Colon (tissue), 2 donors: ENCODE data around the gene NUCB1.

ENCODE experiments used
- FAIRE-seq: peaks from 2 replicates; lab custom pipeline; 2012; peaks lifted over from hg19 to GRCh38; lab: Jason Lieb, UNC
- donor health status: control.
- donor health status: control.

NUCB1 gene

DNA sequence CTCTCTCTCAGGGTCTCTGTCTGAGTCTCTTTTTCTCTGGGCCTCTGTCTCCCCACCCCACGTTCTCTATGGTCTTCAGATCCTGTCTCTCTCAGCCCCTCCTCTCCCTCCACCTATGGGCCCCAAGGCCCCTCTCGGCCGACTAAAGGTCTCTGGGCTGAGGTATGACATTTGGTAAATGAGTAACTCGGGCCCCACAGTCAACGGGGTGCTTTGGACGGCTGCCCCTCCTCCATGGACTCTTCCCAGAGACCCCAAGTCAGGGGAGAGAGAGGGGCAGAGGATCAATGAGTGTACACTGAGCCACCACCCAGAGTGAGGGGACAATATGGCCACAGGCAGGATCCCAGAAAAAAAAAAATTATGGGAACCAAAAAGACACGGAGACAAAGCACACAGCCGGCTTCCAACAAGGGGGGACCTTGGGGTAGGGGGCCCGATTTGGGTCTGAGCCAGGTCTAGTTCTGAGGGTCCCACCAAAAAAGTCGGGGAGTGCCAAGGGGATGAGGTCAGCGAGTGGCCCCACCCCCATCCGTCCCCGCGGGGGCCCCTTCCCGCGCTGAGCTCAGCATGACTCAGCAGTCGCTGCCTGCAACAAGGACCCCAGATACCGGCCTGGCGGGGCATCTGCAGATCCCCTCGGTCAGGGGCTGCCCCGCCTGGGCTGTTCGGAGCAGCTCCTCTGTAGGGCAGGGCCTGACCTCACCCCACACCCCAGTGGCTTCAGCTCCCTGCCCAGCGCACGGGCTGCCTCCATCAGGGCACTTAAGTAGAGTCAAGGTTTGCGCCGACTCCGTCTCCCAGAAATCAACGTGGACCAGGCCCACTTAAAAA is 63.5 kb downstream of the NUCB1 start:
- FAIRE-seq: no peak

DNA sequence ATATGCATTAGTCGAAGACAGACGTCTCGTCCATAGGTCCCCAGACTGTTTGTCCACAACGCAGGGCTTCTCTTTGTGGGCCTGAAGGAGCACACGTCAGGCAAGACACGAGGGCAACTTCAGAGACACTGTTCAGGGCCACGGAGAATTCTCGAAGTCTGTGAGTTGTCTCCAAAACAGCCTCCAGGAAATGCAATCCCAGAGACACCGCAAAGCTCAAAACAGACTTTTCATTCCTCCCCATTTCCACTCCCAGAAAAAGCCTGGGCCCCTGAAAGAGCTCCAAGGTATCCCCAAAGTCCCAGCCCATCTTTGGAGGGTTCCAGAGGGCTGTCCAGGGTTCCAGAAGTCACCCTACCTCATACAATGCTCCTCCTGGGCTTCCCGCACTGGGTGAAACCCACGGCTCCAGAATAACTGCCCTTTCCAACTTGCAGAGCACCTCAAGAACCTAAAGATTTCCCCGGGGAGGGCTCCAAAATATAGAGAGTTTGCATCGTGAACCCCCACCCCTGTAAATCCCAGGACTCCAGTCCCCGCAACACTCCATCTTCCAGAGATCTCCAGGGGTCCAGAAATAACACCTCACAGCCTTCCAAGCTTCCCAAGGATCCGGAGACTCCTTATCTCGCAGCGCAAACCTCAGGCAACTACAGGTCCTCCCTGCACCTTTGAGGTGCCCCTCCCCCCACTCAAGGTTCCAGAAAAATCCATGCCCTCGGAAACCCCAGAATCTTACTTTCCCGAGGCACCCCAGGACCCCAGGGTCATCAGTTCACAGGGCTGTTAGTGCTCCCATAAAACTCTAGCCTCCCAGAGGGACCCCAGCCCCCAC is 64.3 kb downstream of the NUCB1 start:
- no peak for FAIRE-seq

DNA sequence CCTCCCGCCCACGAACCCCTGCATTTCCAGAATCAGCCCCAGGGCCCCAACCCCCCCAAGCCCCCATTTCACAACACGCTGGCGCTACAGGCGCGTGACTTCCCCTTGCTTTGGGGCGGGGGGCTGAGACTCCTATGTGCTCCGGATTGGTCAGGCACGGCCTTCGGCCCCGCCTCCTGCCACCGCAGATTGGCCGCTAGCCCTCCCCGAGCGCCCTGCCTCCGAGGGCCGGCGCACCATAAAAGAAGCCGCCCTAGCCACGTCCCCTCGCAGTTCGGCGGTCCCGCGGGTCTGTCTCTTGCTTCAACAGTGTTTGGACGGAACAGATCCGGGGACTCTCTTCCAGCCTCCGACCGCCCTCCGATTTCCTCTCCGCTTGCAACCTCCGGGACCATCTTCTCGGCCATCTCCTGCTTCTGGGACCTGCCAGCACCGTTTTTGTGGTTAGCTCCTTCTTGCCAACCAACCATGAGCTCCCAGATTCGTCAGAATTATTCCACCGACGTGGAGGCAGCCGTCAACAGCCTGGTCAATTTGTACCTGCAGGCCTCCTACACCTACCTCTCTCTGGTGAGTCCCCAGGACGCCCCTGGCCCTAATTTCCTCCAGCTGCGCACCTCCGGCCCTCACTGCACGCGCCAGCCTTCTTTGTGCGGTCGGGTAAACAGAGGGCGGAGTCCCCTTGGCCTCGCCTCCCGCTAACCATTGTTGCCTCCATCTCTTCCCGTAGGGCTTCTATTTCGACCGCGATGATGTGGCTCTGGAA is 65.1 kb downstream of the NUCB1 start, which contains the start of gene FTL:
FTL (plus strand) TSS at position 270 of the 766 bp plus-strand sequence; CDS start at position 469, 199 bp downstream.
- FAIRE-seq: no peak

DNA sequence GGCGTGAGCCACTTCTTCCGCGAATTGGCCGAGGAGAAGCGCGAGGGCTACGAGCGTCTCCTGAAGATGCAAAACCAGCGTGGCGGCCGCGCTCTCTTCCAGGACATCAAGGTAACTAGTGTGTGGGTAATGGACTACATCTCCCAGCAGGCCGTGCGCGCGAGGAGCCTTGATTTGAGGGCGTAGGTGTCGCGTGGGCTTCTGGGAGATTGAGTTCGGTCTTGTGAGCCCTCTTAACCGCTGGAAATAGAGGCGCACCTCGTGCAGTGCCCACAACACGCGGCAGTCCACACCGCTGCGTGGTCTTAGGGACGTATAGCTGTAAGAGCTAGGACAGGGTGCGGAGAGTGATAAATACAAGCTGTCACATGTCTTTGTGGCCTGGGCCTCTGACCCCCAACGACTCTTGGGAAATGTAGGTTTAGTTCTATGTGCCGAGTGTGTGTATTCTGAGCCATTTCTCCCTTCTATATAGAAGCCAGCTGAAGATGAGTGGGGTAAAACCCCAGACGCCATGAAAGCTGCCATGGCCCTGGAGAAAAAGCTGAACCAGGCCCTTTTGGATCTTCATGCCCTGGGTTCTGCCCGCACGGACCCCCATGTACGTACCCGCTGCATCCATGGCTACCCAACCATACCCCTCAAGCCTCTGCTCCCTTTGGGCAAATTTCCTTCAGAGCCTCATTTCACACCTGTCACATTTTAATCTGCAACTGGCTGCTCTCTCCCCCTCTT is 65.9 kb downstream of the NUCB1 start:
- no peak for FAIRE-seq

DNA sequence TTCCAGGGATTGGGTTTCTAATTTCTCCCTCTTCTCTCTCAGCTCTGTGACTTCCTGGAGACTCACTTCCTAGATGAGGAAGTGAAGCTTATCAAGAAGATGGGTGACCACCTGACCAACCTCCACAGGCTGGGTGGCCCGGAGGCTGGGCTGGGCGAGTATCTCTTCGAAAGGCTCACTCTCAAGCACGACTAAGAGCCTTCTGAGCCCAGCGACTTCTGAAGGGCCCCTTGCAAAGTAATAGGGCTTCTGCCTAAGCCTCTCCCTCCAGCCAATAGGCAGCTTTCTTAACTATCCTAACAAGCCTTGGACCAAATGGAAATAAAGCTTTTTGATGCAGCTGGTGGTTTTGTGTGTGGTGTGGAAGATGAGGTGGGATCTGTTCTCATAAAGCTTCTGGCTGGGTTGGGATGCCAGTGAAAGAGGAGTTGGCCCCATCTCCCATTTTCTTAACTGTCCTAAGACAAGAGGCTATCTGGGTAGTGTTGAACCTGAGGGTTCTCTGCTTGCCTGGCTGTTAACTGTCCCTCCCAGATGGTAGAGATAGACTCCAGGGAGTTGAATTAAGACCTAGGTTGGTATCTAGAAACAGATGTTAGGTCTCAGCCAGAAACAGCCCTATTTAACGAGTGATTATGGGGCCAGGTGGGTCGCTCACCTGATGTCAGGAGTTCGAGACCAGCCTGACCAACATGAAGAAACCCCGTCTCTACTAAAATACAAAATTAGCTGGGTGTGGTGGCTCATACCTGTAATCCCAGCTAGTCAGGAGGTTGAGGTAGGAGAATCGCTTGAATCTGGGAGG is 66.6 kb downstream of the NUCB1 start:
- no peak for FAIRE-seq

DNA sequence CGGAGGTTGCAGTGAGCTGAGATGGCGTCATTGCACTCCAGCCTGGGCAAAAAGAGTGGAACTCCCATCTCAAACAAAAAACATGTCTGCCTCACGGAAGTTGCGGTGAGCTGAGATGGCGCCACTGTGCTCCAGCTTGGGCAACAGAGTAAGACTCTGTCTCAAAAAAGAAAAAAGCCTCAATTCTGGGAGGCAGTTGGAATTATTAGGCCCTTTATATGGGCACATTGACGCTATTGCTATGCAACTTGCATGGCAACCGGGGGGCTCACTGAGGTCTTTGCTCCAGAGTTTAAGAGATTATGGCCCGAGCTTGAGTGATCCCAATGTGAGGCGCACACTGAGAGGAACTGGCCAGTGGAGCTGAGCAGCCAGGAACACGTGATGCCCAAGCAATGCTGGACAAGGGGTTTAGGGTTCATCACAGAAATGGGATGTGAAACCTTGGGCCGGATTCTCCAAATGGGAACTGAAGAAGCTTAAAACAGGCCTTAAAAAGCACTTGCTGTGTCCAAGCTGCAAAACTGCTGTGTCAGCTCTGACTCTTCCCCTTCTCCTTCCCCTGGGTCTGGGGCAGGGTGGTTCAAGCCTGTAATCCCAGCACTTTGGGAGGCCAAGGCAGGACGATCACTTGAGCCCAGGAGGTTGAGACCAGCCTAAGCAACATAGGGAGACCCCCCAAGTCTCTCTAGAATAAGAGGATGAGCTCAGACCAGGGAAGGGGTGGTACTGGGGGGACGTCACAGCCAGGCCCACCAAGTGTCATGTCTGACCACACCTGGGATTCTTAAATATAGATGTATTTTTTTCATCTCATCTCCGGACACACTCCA is 67.5 kb downstream of the NUCB1 start:
- FAIRE-seq: no peak

DNA sequence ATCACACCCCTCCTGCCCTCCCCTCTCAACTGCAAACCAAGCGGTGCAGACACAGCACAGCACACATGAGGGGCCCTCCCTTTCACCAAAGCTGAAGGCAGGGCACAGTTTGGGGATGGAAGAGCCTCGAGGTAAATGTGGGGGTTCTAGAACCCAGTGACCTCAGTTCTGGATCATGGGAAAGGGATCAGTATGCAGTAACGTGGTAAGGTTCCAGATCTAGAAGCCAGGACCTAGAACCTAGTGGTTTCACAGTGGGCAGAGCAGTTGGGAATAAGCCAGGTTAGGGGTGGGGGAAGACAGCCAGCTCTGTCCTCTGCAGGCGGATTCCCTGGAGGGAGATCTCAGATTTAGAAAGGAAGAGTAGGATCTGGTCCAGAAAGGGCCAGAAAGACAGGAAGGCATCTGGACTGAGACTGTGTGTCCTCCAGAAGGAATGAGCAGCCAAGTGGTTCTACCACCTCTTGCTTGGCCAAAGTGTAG is 68.1 kb downstream of the NUCB1 start:
- FAIRE-seq: no peak

DNA sequence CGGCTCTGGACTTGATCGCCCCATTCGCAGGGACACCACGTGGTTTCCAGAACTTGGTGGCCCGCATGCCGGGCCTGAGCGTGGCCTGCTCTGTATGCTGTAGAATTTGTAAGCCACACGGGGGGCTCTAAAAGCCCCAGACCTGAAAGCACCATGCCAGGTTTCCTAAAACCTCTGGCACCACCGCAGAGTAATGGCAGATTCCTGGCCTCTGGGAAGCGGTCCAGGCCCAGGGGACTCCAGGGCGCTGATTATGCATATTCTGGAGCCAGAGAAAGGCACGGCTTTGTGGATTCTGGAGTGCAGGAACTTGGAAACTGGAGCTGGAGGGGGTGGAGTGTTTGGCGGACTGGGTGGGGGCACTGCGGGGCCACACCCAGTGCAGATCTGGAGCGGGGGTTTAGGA is 68.7 kb downstream of the NUCB1 start:
- no peak for FAIRE-seq

DNA sequence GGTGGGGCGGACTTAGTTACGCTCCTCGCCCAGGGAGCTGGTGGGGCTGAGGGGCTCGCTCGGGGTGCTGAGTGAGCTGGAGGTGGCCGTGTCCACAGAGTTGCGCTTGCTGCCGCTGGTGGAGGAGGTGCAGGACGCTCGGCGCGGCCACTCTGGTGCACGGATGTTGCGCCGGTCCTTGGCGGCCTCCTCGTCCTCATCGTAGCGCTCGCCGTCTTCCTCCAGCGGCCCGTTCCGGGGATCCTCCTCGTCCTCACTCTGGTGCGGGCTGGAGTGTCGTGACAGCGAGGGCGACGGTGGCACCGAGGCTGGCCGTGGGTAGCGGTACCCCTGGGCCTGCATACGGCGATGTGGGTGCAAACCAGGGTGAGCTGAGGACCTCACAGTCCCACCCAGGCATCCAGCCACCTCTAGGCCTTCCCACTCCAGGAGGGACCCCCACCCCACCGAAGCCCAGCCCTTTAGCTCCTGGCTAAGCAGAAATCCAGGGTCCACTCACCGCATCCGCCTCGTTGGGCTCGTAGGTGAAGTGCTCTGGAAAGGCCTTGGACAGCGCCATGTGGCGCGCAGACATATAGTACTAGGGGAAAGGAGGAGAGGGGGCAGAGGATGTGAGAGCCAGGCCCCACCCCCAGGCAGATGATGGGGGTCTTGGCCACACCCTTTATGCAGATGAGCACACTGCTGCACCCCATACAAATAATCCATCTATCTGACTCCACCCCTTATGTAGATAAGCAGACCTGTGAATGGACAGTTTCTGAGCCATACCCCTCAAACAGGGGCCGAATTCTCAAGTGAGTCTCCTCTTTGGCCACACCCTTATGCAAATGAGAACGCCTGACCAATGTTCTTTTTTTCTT is 69.4 kb downstream of the NUCB1 start:
- FAIRE-seq: no peak

DNA sequence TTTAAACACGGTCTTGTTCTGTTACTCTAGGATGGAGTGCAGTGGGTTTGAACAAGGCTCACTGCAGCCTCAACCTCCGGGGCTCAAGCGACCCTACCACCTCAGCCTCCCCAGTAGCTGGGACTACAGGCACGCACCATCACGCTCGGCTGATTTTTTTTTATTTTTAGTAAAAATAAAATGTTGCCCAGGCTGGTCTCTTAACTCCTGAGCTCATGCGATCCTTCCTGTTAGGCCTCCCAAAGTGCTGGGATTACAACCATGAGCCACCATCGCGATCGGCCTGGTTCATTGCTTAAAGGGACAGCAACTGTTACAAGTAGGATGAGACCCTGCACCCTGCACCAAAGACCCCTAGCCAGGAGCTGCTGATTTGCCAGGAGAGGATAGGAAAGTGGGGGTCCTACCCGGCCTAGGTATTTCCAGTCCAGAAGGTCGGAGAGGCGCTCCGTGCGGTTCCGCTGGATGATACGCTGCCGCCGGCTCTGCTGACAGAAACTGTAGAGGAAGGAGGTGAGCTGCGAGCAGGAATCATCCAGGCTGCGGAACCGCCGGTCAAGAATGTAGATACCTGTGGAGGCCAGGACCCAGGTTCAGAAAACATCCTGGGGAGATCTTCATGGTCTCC is 70.1 kb downstream of the NUCB1 start:
- FAIRE-seq: no peak

DNA sequence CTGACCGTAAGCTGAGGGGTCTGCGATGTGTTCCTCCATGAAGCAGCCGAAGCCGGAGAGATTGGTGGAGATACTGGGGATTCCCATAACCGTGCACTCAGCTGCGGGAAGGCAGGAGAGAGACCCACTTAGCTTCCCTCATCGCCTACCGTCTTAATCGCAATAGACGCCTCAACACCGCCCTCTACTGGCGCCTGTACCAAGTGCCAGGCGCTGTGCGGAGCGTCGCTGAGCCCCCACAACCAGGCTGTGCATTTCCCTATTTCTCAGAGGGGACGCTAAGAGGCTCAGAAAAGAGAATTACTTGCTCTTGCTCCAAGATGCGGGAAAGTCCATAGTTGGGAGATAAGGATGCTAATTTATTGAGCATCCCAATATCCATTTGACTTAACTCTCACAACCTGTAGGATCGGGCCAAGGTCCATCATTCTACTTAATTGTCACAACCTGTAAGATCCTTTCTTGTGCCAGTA is 70.8 kb downstream of the NUCB1 start:
- no peak for FAIRE-seq
